H1 (cell line): Measurements from ENCODE around the gene NELL1. TPM values are rescaled to one million over a fixed set of nuclear protein-coding genes. Genes with fewer than 3 reads are reported as not detected.

Experiments used
- CTCF ChIA-PET: fragments of 300-600 bp; sonication (Branson Sonifier 250); formaldehyde crosslinking; loops from one replicate; lab custom pipeline; 2021; ENCODE audit not compliant: partially characterized antibody; lab: Charles Lee
- POLR2A ChIA-PET: fragments of 300-600 bp; sonication (Branson Sonifier 250); formaldehyde crosslinking; loops from one replicate; lab custom pipeline; 2021; ENCODE audit warnings: inconsistent platforms; ENCODE audit not compliant: partially characterized antibody; lab: Charles Lee
- DNase-seq, 2 experiments: peaks; one replicate each; pipeline versions ENCODE4 v3.0.0 to v3.0.0-alpha.2; 2010 to 2022; ENCODE audit warnings: low spot score in 2 of 2, low read depth in 1 of 2, mixed read lengths in 1 of 2
- FAIRE-seq: peaks from 2 replicates; lab custom pipeline; 2011; peaks lifted over from hg19 to GRCh38; lab: Jason Lieb, UNC
- H2AFZ ChIP-seq: 2 replicates; pipeline ENCODE4 v1.8.1; 2012; ENCODE audit warnings: low read length, inconsistent platforms
- H2AK5ac ChIP-seq: 2 replicates; pipeline ENCODE4 v1.6.1; 2013; ENCODE audit warnings: low read depth, low read length
- H2BK120ac ChIP-seq: replicated peaks from 2 replicates; pipeline ENCODE3; 2013; ENCODE audit warnings: low read depth, low read length, inconsistent platforms
- H2BK12ac ChIP-seq: 2 replicates; pipeline ENCODE4 v1.6.1; 2013; ENCODE audit warnings: low read depth, low read length
- H2BK15ac ChIP-seq: 2 replicates; pipeline ENCODE4 v1.6.1; 2013; ENCODE audit warnings: low read length
- H2BK20ac ChIP-seq: 2 replicates; pipeline ENCODE4 v1.6.1; 2013; ENCODE audit warnings: low read length
- H2BK5ac ChIP-seq: 2 replicates; pipeline ENCODE4 v1.6.1; 2013; ENCODE audit warnings: low read depth, low read length
- H3K14ac ChIP-seq: 2 replicates; pipeline ENCODE4 v1.6.1; 2013; ENCODE audit warnings: inconsistent platforms; ENCODE audit not compliant: insufficient read length
- H3K18ac ChIP-seq: 2 replicates; pipeline ENCODE4 v1.6.1; 2013; ENCODE audit warnings: low read length; ENCODE audit errors: extremely low read depth
- H3K23ac ChIP-seq: 2 replicates; pipeline ENCODE4 v1.6.1; 2013; ENCODE audit warnings: inconsistent platforms; ENCODE audit not compliant: insufficient read length
- H3K23me2 ChIP-seq: 2 replicates; pipeline ENCODE4 v1.6.1; 2013; ENCODE audit warnings: low read depth, low read length
- H3K27ac ChIP-seq: 2 replicates; pipeline ENCODE4 v1.6.1; 2011; ENCODE audit warnings: low read depth, low read length, inconsistent platforms
- H3K27me3 ChIP-seq, 4 experiments: replicated peaks in 1 of 4; 1 replicate in 1 of 4; 2 replicates in 3 of 4; pipeline versions ENCODE4 v1.6.1 to v1.8.1; 2011 to 2013; ENCODE audit warnings: low read length in 3 of 4, mild to moderate bottlenecking in 3 of 4, inconsistent platforms in 2 of 4, mixed read lengths in 2 of 4, moderate library complexity in 1 of 4; ENCODE audit not compliant: control insufficient read depth in 3 of 4, insufficient read depth in 3 of 4; ENCODE audit errors: extremely low read depth in 1 of 4
- H3K36me3 ChIP-seq, 4 experiments: 2 replicates each; pipeline versions ENCODE4 v1.6.1 to v1.8.1; 2011 to 2013; ENCODE audit warnings: mild to moderate bottlenecking in 4 of 4, low read length in 3 of 4, moderate library complexity in 2 of 4, control low read depth in 1 of 4, inconsistent platforms in 1 of 4; ENCODE audit not compliant: insufficient read depth in 4 of 4, control insufficient read depth in 2 of 4
- H3K4ac ChIP-seq: replicated peaks from 2 replicates; pipeline ENCODE3; 2013; ENCODE audit warnings: low read length, low read depth, mixed read lengths, inconsistent platforms; ENCODE audit not compliant: insufficient read length
- H3K4me1 ChIP-seq, 4 experiments: replicated peaks in 1 of 4; 1 replicate in 1 of 4; 2 replicates in 3 of 4; pipeline versions ENCODE4 v1.6.1 to v1.8.1; 2011 to 2013; ENCODE audit warnings: low read length in 3 of 4, inconsistent platforms in 2 of 4, mixed read lengths in 1 of 4; ENCODE audit not compliant: insufficient read depth in 4 of 4, control insufficient read depth in 3 of 4
- H3K4me2 ChIP-seq, 2 experiments: 2 replicates each; pipeline versions ENCODE4 v1.6.1 to v1.8.1; 2011 to 2013; ENCODE audit warnings: low read depth in 2 of 2, low read length in 2 of 2, control low read depth in 1 of 2, inconsistent platforms in 1 of 2, mild to moderate bottlenecking in 1 of 2; ENCODE audit not compliant: insufficient read depth in 1 of 2
- H3K4me3 ChIP-seq, 4 experiments: fragments of 200-600, 300-600 bp in 1 of 4; sonication (generic), shearing (Covaris generic), sonication (Bioruptor Twin) in 1 of 4; 2 replicates each; pipeline versions ENCODE4 v1.5.1 to v1.8.1; 2011 to 2016; ENCODE audit warnings: low read length in 4 of 4, low read depth in 3 of 4, control low read depth in 2 of 4, inconsistent platforms in 2 of 4, mild to moderate bottlenecking in 2 of 4, mixed read lengths in 1 of 4, moderate library complexity in 1 of 4; ENCODE audit not compliant: insufficient read depth in 2 of 4; ENCODE audit errors: extremely low read depth in 1 of 4
- H3K56ac ChIP-seq: replicated peaks from 2 replicates; pipeline ENCODE3; 2013; ENCODE audit warnings: low read depth, mild to moderate bottlenecking, mixed read lengths, low read length, inconsistent platforms; ENCODE audit not compliant: insufficient read length
- H3K79me1 ChIP-seq: 2 replicates; pipeline ENCODE4 v1.6.1; 2013; ENCODE audit warnings: low read depth, low read length, control low read depth
- H3K79me2 ChIP-seq, 2 experiments: 2 replicates each; pipeline versions ENCODE4 v1.6.1 to v1.8.1; 2012 to 2013; ENCODE audit warnings: low read length in 2 of 2, mild to moderate bottlenecking in 2 of 2, inconsistent platforms in 1 of 2; ENCODE audit not compliant: insufficient read depth in 2 of 2, control insufficient read depth in 1 of 2
- H3K9ac ChIP-seq, 4 experiments: replicated peaks in 1 of 4; 1 replicate in 1 of 4; 2 replicates in 3 of 4; pipeline versions ENCODE4 v1.6.1 to v1.8.1; 2011 to 2013; ENCODE audit warnings: low read depth in 3 of 4, low read length in 3 of 4, control low read depth in 2 of 4, mild to moderate bottlenecking in 2 of 4, moderate library complexity in 2 of 4, inconsistent platforms in 1 of 4; ENCODE audit errors: extremely low read depth in 1 of 4
- H3K9me3 ChIP-seq, 2 experiments: 2 replicates each; pipeline versions ENCODE4 v1.6.1 to v1.8.1; 2012 to 2013; ENCODE audit warnings: mild to moderate bottlenecking in 2 of 2, moderate library complexity in 2 of 2, control low read depth in 1 of 2, inconsistent platforms in 1 of 2, low read depth in 1 of 2, low read length in 1 of 2, mixed read lengths in 1 of 2; ENCODE audit not compliant: insufficient read depth in 2 of 2
- H4K20me1 ChIP-seq, 2 experiments: replicated peaks in 1 of 2; 2 replicates each; pipeline versions ENCODE3 to v1.8.1; 2011 to 2013; ENCODE audit warnings: inconsistent platforms in 2 of 2, low read length in 2 of 2, mild to moderate bottlenecking in 1 of 2; ENCODE audit not compliant: insufficient read depth in 2 of 2, control insufficient read depth in 1 of 2
- H4K5ac ChIP-seq: 2 replicates; pipeline ENCODE4 v1.6.1; 2013; ENCODE audit warnings: low read length, low read depth, mixed read lengths, inconsistent platforms; ENCODE audit not compliant: insufficient read length
- H4K8ac ChIP-seq: 2 replicates; pipeline ENCODE4 v1.8.0; 2013; ENCODE audit warnings: mild to moderate bottlenecking, moderate library complexity, low read length, inconsistent platforms; ENCODE audit not compliant: insufficient read depth; ENCODE audit errors: extremely low read depth
- H4K91ac ChIP-seq: replicated peaks from 2 replicates; pipeline ENCODE3; 2013; ENCODE audit warnings: low read length, mixed read lengths, inconsistent platforms; ENCODE audit not compliant: insufficient read length
- CHD1 ChIP-seq: IDR thresholded peaks from 2 replicates; pipeline ENCODE4 v1.6.1; 2012; ENCODE audit warnings: low read depth, low read length, improper control_type of control experiment
- CTCF ChIP-seq, 3 experiments: IDR thresholded peaks; 1 replicate in 2 of 3; 2 replicates in 1 of 3; pipeline versions ENCODE4 v1.5.1 to v1.6.1; 2011; ENCODE audit warnings: low read length in 3 of 3, mild to moderate bottlenecking in 3 of 3, inconsistent platforms in 2 of 3, low read depth in 1 of 3, moderate library complexity in 1 of 3; ENCODE audit not compliant: insufficient read depth in 1 of 3; ENCODE audit errors: control extremely low read depth in 1 of 3
- RAD21 ChIP-seq, 2 experiments: IDR thresholded peaks in 1 of 2; conservative IDR thresholded peaks in 1 of 2; 2 replicates each; pipeline ENCODE4 v1.6.1; 2011; ENCODE audit warnings: low read depth in 2 of 2, low read length in 2 of 2, improper control_type of control experiment in 1 of 2, inconsistent platforms in 1 of 2, mild to moderate bottlenecking in 1 of 2, moderate library complexity in 1 of 2
- RBBP5 ChIP-seq: IDR thresholded peaks from 2 replicates; pipeline ENCODE4 v1.7.1; 2012; ENCODE audit warnings: low read depth, mild to moderate bottlenecking, inconsistent platforms, low read length, moderate library complexity, borderline replicate concordance
- RNF2 ChIP-seq: fragments of 200-900, 300-1000 bp; sonication (generic); IDR thresholded peaks from 2 replicates; pipeline ENCODE4 v1.7.1; 2016; ENCODE audit warnings: borderline replicate concordance, low read depth, mild to moderate bottlenecking, antibody characterized with exemption, low read length; ENCODE audit not compliant: poor library complexity, severe bottlenecking; ENCODE audit errors: missing control alignments
- SRF ChIP-seq: IDR thresholded peaks from 2 replicates; pipeline ENCODE4 v1.6.1; 2011; ENCODE audit warnings: mild to moderate bottlenecking, low read depth, low read length, moderate library complexity
- WGBS, 2 experiments: shearing (Covaris generic) in 1 of 2; methylation state at CpG; one replicate each; pipeline versions ENCODE4 v1.1.6 to v1.1.7; 2013 to 2015; ENCODE audit warnings: low lambda C conversion rate in 2 of 2, mixed read lengths in 2 of 2, inconsistent platforms in 1 of 2, low coverage in 1 of 2, missing lambda C conversion rate in 1 of 2; ENCODE audit not compliant: insufficient replicate concordance in 2 of 2, insufficient coverage in 1 of 2, insufficient read length in 1 of 2; ENCODE audit errors: extremely low coverage in 1 of 2, missing lambda C conversion rate in 1 of 2; 5-methylcytosine and 5-hydroxymethylcytosine counted together
- polyA plus RNA-seq, 7 experiments: library from polyadenylated mRNA; depleted of rRNA in 3 of 7; stranded (reverse) in 5 of 7; unstranded in 2 of 7; fragments of >200 nt in 5 of 7; fragments of 200-250 nt in 2 of 7; gene quantifications; 1 replicate in 5 of 7; 2 replicates in 1 of 7; 4 replicates in 1 of 7; pipeline versions ENCODE4 v1.2.1 to v1.2.3, GENCODE V29; 2011 to 2013; ENCODE audit warnings: missing spikeins in 2 of 7, mixed read lengths in 2 of 7
- total RNA-seq: library from RNA; stranded (reverse); fragmentation: NEBNext Ultra II Directional; extraction: Animal tissue kit (Norgen Biotek cat#: 25700); gene quantifications from 2 replicates; pipeline ENCODE4 v1.2.1, GENCODE V29; 2021

Gene NELL1
- total and polyA plus RNA-seq, 2 of the 8 experiments (the other 6 are each of a cell fraction or from before 2014, with no cell fraction given): 0.21 TPM; not detected in 1

DNA sequence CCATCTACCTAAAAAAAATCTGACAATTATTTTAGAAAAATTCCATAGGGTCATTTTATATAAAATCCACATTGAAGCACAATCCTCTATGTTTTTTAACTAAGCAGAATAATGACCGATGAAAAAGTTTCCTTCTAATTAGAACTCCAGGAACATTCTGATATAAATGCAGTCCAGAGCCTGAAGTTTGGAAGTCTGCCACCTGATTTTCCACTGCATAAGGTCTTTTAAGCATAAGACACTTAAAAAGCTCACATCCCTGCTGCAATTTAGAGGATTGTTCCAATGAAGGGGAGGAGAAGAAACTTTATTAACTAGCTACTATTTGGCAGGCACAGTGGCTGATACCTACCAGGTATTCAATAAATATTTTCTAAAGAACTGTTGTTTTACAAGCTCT lies 953.2 kb downstream of the NELL1 start:
- Histone ChIP-seq H2BK20ac (no peak overlapping the region), H4K5ac (no peak overlapping the region), H4K20me1 (no peaks in the 10 kb centered on the region), H3K18ac (no peak overlapping the region), H4K8ac (no peak overlapping the region), H3K27me3 (peaks cover 0 to 3% (median 0%) of the 10 kb centered on the region in 4 experiments; a peak in 1 of 7 replicates), H3K23me2 (no peaks in the 10 kb centered on the region), H3K4me3 (no peak overlapping the region), H3K56ac (no peak overlapping the region), H2BK15ac (no peak overlapping the region), H3K14ac (no peak overlapping the region), H3K4ac (no peak overlapping the region), H3K23ac (no peak overlapping the region)
- DNase-seq (no peak), FAIRE-seq (no peak)
- WGBS, 2 experiments: 100% methylated on average over 1 of the region's 1 CpG; no CpG with 5 or more reads in 1 of the 2 experiments
- CTCF ChIA-PET: interaction anchor here (0.6 to 1.3 kb wide), 2 partner anchors 11 to 452 kb away, joined by 3 read pairs; no protein-coding TSS in a partner anchor
- TF ChIP-seq RAD21 (IDR thresholded peaks at IDR 0.05 in 1 of 2, conservative IDR thresholded peaks at IDR 0.05 in 1 of 2; ENCODE audit: low read depth in 2 of 2, low read length in 2 of 2) (no peak), SRF (no peak), RBBP5 (no peak), RNF2 (no peak), CTCF (IDR thresholded peaks at IDR 0.05; ENCODE audit: control extremely low read depth in 1 of 3, insufficient read depth in 1 of 3, low read depth in 1 of 3, low read length in 3 of 3) (no peak), CHD1 (no peak)
- TF ChIP-seq, all 59 proteins: peak for 0
- Histone ChIP-seq H3K36me3 (no peaks in the 10 kb centered on the region), H2BK120ac (no peak overlapping the region), H3K4me1 (no peaks in the 10 kb centered on the region), H3K79me2 (no peaks in the 10 kb centered on the region), H3K9me3 (no peaks in the 10 kb centered on the region), H2AFZ (no peak overlapping the region), H2BK12ac (no peak overlapping the region), H4K91ac (no peak overlapping the region), H3K79me1 (no peaks in the 10 kb centered on the region), H3K9ac (no peak overlapping the region), H2AK5ac (no peak overlapping the region), H2BK5ac (no peak overlapping the region), H3K27ac (no peak overlapping the region), H3K4me2 (no peak overlapping the region)
- POLR2A ChIA-PET: no interaction called here
